Calu3 (cell line): ENCODE measurements around the gene FBXO10. TPM values are rescaled to one million over a fixed set of nuclear protein-coding genes. Genes with fewer than 3 reads are reported as not detected.

Experiments
- BruUV-seq: library from RNA; stranded (reverse); fragments of 400-500 nt; replicated peaks from 2 replicates; lab custom pipeline; 2021; lab: Mats Ljungman, UMichigan
- CTCF ChIA-PET: fragments of 300-600 bp; sonication (Branson Sonifier 250); formaldehyde crosslinking; loops from one replicate; lab custom pipeline; 2022; ENCODE audit warnings: antibody characterized with exemption; lab: Charles Lee
- DNase-seq: peaks from one replicate; pipeline ENCODE4 v3.0.0; 2022
- H3K27ac Mint-ChIP-seq: one replicate; pipeline ENCODE4 v1.8.0; 2022; ENCODE audit warnings: mixed read lengths; ENCODE audit not compliant: unreplicated experiment
- H3K27me3 Mint-ChIP-seq: one replicate; pipeline ENCODE4 v1.8.0; 2022; ENCODE audit warnings: mixed read lengths; ENCODE audit not compliant: unreplicated experiment
- H3K36me3 Mint-ChIP-seq: one replicate; pipeline ENCODE4 v1.8.0; 2022; ENCODE audit warnings: mild to moderate bottlenecking, moderate library complexity, mixed read lengths; ENCODE audit not compliant: insufficient read depth, unreplicated experiment
- H3K4me1 Mint-ChIP-seq: one replicate; pipeline ENCODE4 v1.8.0; 2022; ENCODE audit warnings: mild to moderate bottlenecking, low read depth, mixed read lengths; ENCODE audit not compliant: unreplicated experiment
- H3K4me3 Mint-ChIP-seq: one replicate; pipeline ENCODE4 v1.8.0; 2022; ENCODE audit warnings: mild to moderate bottlenecking, low read depth, moderate library complexity, mixed read lengths; ENCODE audit not compliant: unreplicated experiment
- H3K9me3 Mint-ChIP-seq: one replicate; pipeline ENCODE4 v1.8.0; 2022; ENCODE audit warnings: low read depth, mixed read lengths; ENCODE audit not compliant: unreplicated experiment
- CTCF ChIP-seq: fragments of 200-600 bp; IDR thresholded peaks from one replicate; pipeline ENCODE4 v1.8.0; 2022; ENCODE audit warnings: antibody characterized with exemption; ENCODE audit not compliant: unreplicated experiment
- intact Hi-C: fragments of 100-400 bp; cut with micrococcal nuclease; formaldehyde crosslinking; loops from one replicate; pipeline ENCODE4 v1.10.0; 2022; ENCODE audit not compliant: unreplicated experiment
- total RNA-seq: library from RNA; stranded (reverse); gene quantifications from 2 replicates; pipeline ENCODE4 v1.2.3, GENCODE V29; 2022

Gene FBXO10
- total RNA-seq, 1 experiment from 2014 or later, result 0.94 TPM

GRCh38 chr9:37582548-37583157 lies 6.5 kb upstream of the FBXO10 start:
- Mint-ChIP-seq H3K9me3 (no peaks in the 10 kb centered on the region), H3K4me3 (no peak overlapping the region), H3K4me1 (no peaks in the 10 kb centered on the region), H3K27me3 (no peaks in the 10 kb centered on the region), H3K27ac (no peak overlapping the region), H3K36me3 (peaks cover 10% of the 10 kb centered on the region)
- CTCF ChIA-PET, result no interaction called here
- no peak for DNase-seq
- intact Hi-C loops, result no loop called here
- no TSS peak for BruUV-seq
- no peak for TF ChIP-seq CTCF

DNA sequence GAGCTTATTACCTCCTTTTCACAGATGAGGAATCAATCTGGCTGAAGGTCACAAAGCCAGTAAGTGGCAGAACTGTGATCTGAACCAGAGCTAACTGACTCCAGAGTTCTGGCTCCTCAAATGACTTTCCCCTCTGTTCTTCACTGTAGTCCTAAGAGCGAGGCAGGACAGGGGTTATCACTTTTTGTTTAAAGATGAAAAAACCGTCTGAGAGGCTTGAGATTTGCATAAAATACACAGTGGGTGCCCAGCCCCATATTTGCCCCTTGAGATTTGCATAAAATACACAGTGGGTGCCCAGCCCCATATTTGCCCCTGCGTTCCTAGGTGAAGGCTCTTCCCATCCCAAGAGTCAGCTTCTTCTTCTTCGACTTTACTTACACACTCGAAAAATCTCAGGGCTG lies 667 bp downstream of the FBXO10 start:
- no peaks in the 10 kb centered on the region for H3K4me1 Mint-ChIP-seq
- H3K27me3 Mint-ChIP-seq, result no peaks in the 10 kb centered on the region
- TF ChIP-seq CTCF, result no peak
- no peak overlapping the region for H3K27ac Mint-ChIP-seq
- H3K4me3 Mint-ChIP-seq, result peak overlapping the region; percentile 74
- no TSS peak for BruUV-seq
- no peak for DNase-seq
- no peaks in the 10 kb centered on the region for H3K9me3 Mint-ChIP-seq
- H3K36me3 Mint-ChIP-seq, result peaks cover 5% of the 10 kb centered on the region
- intact Hi-C loops, result no loop called here
- CTCF ChIA-PET, result no interaction called here

DNA sequence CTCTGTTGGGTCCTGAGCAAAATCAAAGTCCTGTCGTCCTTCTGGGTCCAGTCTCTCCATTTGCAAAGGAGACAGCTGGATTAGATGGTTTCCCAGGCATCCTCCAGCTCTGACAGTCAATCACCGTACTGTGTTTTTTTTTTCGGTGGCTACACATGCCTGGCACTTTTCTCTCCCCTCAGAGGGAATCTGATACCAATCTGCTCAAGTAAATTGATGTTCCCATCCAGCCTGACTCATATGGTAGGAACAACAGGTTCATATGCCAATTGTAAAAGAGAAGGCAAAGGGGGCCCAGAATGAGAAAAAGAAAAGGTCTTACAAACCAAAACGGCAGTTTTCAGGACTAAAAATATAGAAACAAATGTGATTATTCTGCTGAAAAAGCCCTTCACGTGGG lies 1.2 kb downstream of the FBXO10 start:
- intact Hi-C loops, result no loop called here
- Mint-ChIP-seq H3K9me3 (no peaks in the 10 kb centered on the region), H3K27ac (no peak overlapping the region), H3K27me3 (no peaks in the 10 kb centered on the region), H3K4me3 (no peak overlapping the region), H3K36me3 (peaks cover 5% of the 10 kb centered on the region), H3K4me1 (no peaks in the 10 kb centered on the region)
- DNase-seq, result no peak
- no TSS peak for BruUV-seq
- no peak for TF ChIP-seq CTCF
- CTCF ChIA-PET, result no interaction called here

DNA sequence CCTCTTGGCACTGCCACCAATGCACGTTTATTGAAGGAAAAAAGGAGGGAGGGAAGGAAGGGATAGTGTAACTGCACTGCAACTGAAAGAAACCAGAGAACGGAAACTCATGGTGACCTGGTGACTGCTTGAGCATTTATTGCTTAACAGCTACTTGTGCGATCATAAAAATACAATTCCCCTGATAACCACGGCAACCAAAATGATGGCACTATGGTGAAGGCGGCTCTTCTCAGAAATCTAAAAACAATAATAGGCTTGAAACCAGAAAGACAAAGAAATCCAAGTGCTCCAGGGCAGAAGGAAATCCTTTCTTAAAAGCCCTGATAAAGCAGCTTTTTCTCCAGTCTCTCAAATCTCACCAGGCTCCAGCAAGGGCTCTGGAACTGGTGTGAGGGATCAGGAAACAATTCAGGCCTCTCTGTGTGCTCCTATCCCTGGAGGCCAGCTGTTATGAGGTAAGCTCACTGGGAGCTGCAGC lies 1.9 kb downstream of the FBXO10 start:
- Mint-ChIP-seq H3K27ac (no peak overlapping the region), H3K4me1 (no peaks in the 10 kb centered on the region), H3K9me3 (no peaks in the 10 kb centered on the region), H3K27me3 (no peaks in the 10 kb centered on the region), H3K4me3 (no peak overlapping the region), H3K36me3 (peaks cover 5% of the 10 kb centered on the region)
- no peak for DNase-seq
- intact Hi-C loops, result no loop called here
- BruUV-seq, result no TSS peak
- CTCF ChIA-PET, result no interaction called here
- no peak for TF ChIP-seq CTCF
